Stimulated activated CD4-positive, alpha-beta T cell treated with anti-CD3 and anti-CD28 coated beads, TNF-alpha, amount 100 ng/mL, for 1 hour (primary cell): ENCODE results near the gene LRRC25.
"Not testable (repeated sequence)": the region's sequence is repeated elsewhere in the genome, so short reads cannot be mapped to it uniquely, and the experiment has no call there.

ENCODE experiments used
- DNase-seq, 3 donors: peaks; one replicate each; pipeline ENCODE4 v3.0.0-alpha.2; 2020; ENCODE audit warnings: low read depth in 3 of 3, low spot score in 1 of 3

Gene LRRC25

GRCh38 chr19:18380843-18381242 lies 16.6 kb downstream of the LRRC25 start:
- no peak for DNase-seq

- DNase-seq = no peak
Measured at GRCh38 chr19:18379803-18380747, 17.3 kb downstream of the LRRC25 start.

GRCh38 chr19:18377026-18377425 lies 20.4 kb downstream of the LRRC25 start:
- DNase-seq = no peak

- DNase-seq = no peak
Measured at GRCh38 chr19:18373892-18374629, 23.4 kb downstream of the LRRC25 start.

GRCh38 chr19:18373407-18373891 lies 24.0 kb downstream of the LRRC25 start:
- no peak for DNase-seq

GRCh38 chr19:18368504-18369222 lies 28.8 kb downstream of the LRRC25 start:
- no peak for DNase-seq

GRCh38 chr19:18366021-18366435 lies 31.4 kb downstream of the LRRC25 start:
- DNase-seq = no peak

- DNase-seq = no peak
Measured at GRCh38 chr19:18364826-18365528, 32.4 kb downstream of the LRRC25 start.

GRCh38 chr19:18364277-18364825 lies 33.1 kb downstream of the LRRC25 start:
- not testable (repeated sequence) for DNase-seq

GRCh38 chr19:18363787-18364186 lies 33.6 kb downstream of the LRRC25 start:
- DNase-seq = no peak

- no peak for DNase-seq
Measured at GRCh38 chr19:18362934-18363542, 34.4 kb downstream of the LRRC25 start.

GRCh38 chr19:18361646-18362045 lies 35.8 kb downstream of the LRRC25 start:
- no peak for DNase-seq

GRCh38 chr19:18357041-18357440 lies 40.4 kb downstream of the LRRC25 start:
- DNase-seq = no peak

GRCh38 chr19:18354743-18355142 lies 42.7 kb downstream of the LRRC25 start:
- not testable (repeated sequence) for DNase-seq

- DNase-seq = no peak
Measured at GRCh38 chr19:18353378-18354005, 43.9 kb downstream of the LRRC25 start.

- no peak for DNase-seq
Measured at GRCh38 chr19:18351544-18351943, 45.9 kb downstream of the LRRC25 start.

- DNase-seq = no peak
Measured at GRCh38 chr19:18350490-18350889, 46.9 kb downstream of the LRRC25 start.

GRCh38 chr19:18349524-18350128 lies 47.8 kb downstream of the LRRC25 start:
- DNase-seq = no peak

- not testable (repeated sequence) for DNase-seq
Measured at GRCh38 chr19:18348818-18349339, 48.5 kb downstream of the LRRC25 start.
